Activated B cell treated with CpG ODN at 0.5 μM for 24 hours (primary cell): ENCODE results near the gene COL1A2. TPM values are rescaled to one million over a fixed set of nuclear protein-coding genes. Genes with fewer than 3 reads are reported as not detected.

Experiments used
- ATAC-seq: fragments of 200-7000 bp; cut with Tn5 transposase; one replicate; pipeline ENCODE4 v1.10.0; 2021; ENCODE audit warnings: low read depth, mild to moderate bottlenecking, moderate library complexity
- CTCF ChIA-PET: fragments of 350-600 bp; sonication (Branson Sonifier 250); formaldehyde crosslinking; loops from one replicate; lab custom pipeline; 2021; ENCODE audit warnings: antibody characterized with exemption; lab: Charles Lee
- POLR2A ChIA-PET: fragments of 350-600 bp; sonication (Branson Sonifier 250); formaldehyde crosslinking; loops from one replicate; lab custom pipeline; 2021; ENCODE audit warnings: antibody characterized with exemption; lab: Charles Lee
- DNase-seq: peaks from one replicate; pipeline ENCODE4 v3.0.0; 2022
- H3K27ac Mint-ChIP-seq: one replicate; pipeline ENCODE4 v1.8.0; 2020; ENCODE audit warnings: mixed read lengths
- H3K27me3 Mint-ChIP-seq: one replicate; pipeline ENCODE4 v1.8.0; 2021; ENCODE audit warnings: mixed read lengths
- H3K36me3 Mint-ChIP-seq: one replicate; pipeline ENCODE4 v1.8.0; 2021; ENCODE audit warnings: low read depth, mixed read lengths
- H3K4me1 Mint-ChIP-seq: one replicate; pipeline ENCODE4 v1.8.0; 2021; ENCODE audit warnings: mixed read lengths
- H3K4me3 Mint-ChIP-seq: one replicate; pipeline ENCODE4 v1.8.0; 2020; ENCODE audit warnings: mild to moderate bottlenecking, mixed read lengths
- H3K9me3 Mint-ChIP-seq: one replicate; pipeline ENCODE4 v1.8.0; 2020; ENCODE audit warnings: mixed read lengths
- CTCF ChIP-seq: fragments of 200-600 bp; IDR thresholded peaks from one replicate; pipeline ENCODE4 v1.8.0; 2022; ENCODE audit warnings: antibody characterized with exemption, mild to moderate bottlenecking
- intact Hi-C: fragments of 100-400 bp; cut with micrococcal nuclease; formaldehyde crosslinking; loops from one replicate; pipeline ENCODE4 v1.15.1; 2024
- total RNA-seq: library from RNA; stranded (reverse); gene quantifications from 2 replicates; pipeline ENCODE4 v1.2.3, GENCODE V29; 2022

The COL1A2 gene
- total RNA-seq, 1 donor from 2014 or later, result not detected

- no peak for TF ChIP-seq CTCF
- H3K9me3 Mint-ChIP-seq, result no peaks in the 10 kb centered on the region
- no peak for DNase-seq
- ChIA-PET CTCF (interaction anchor here (1.9 to 2.2 kb wide), 2 partner anchors 9 to 1031 kb away, joined by 4 to 12 read pairs; no protein-coding TSS in a partner anchor), POLR2A (no interaction called here)
- H3K4me3 Mint-ChIP-seq, result no peak overlapping the region
- no peak for ATAC-seq
- H3K27ac Mint-ChIP-seq, result no peak overlapping the region
- H3K27me3 Mint-ChIP-seq, result peaks cover 2% of the 10 kb centered on the region
- no peaks in the 10 kb centered on the region for H3K36me3 Mint-ChIP-seq
- no peaks in the 10 kb centered on the region for H3K4me1 Mint-ChIP-seq
- intact Hi-C loops, result loop anchor here (5.0 to 10.0 kb wide), 2 partner anchors 459 to 602 kb away; partner anchors contain the start of gene PPP1R9A
These were observed 51.0 kb downstream of the COL1A2 start for GRCh38 chr7:94445696-94446194.

- intact Hi-C loops, result loop anchor here (5.0 to 10.0 kb wide), 2 partner anchors 458 to 601 kb away; partner anchors contain the start of gene PPP1R9A
- Mint-ChIP-seq H3K4me3 (no peak overlapping the region), H3K4me1 (no peaks in the 10 kb centered on the region), H3K27ac (no peak overlapping the region), H3K9me3 (no peaks in the 10 kb centered on the region), H3K27me3 (peaks cover 2% of the 10 kb centered on the region), H3K36me3 (no peaks in the 10 kb centered on the region)
- no peak for ATAC-seq
- TF ChIP-seq CTCF, result no peak
- CTCF ChIA-PET, result interaction anchor here (1.9 to 2.2 kb wide), 2 partner anchors 10 to 1030 kb away, joined by 4 to 12 read pairs; no protein-coding TSS in a partner anchor
- DNase-seq, result no peak
- POLR2A ChIA-PET, result no interaction called here
These were observed 51.6 kb downstream of the COL1A2 start for GRCh38 chr7:94446308-94446707.

DNA sequence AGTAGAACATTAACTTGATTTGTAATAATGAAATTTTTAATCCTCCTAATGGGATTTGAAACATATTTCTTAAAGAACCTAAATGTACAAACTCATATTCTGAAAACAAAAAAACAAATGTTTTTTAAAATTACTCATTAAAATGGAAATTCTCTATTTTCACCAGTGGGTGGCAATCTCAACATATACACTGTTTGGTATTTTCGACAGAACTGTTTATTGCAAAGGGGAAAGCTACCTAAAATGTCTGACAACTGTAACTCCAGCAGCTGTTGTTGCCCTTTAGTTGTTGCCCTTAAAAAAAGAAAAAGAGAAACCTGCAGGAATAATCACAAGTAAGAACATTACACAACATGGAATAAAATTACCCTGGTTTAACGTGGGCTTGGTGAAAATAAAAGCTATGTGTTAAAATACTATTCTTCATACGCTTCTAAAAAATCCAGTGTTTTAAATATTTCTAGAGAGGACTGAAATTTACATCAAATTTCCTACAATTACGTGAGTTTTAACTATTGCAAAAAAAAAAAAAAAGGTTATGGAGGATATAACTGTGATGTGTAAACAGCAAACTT, 54.5 kb downstream of the COL1A2 start:
- Mint-ChIP-seq H3K9me3 (no peaks in the 10 kb centered on the region), H3K27me3 (peaks cover 10% of the 10 kb centered on the region), H3K36me3 (no peaks in the 10 kb centered on the region), H3K27ac (no peak overlapping the region), H3K4me1 (no peaks in the 10 kb centered on the region), H3K4me3 (no peak overlapping the region)
- CTCF ChIA-PET, result interaction anchor here (0.6 to 4.3 kb wide), 25 partner anchors 9 to 1241 kb away, joined by 3 to 110 read pairs (median 4); partner anchors contain the start of genes PON3 and SGCE
- DNase-seq (no peak), ATAC-seq (no peak)
- POLR2A ChIA-PET, result interaction anchor here (1.2 kb wide), 1 partner anchor 1028 kb away, joined by 3 read pairs; no protein-coding TSS in a partner anchor
- no peak for TF ChIP-seq CTCF
- intact Hi-C loops, result loop anchor here (1.0 to 10.0 kb wide), 7 partner anchors 208 to 1241 kb away; partner anchors contain the start of gene PPP1R9A

GRCh38 chr7:94450044-94450697, 55.5 kb downstream of the COL1A2 start:
- no peaks in the 10 kb centered on the region for H3K9me3 Mint-ChIP-seq
- no peaks in the 10 kb centered on the region for H3K36me3 Mint-ChIP-seq
- DNase-seq (no peak), ATAC-seq (no peak)
- no peaks in the 10 kb centered on the region for H3K4me1 Mint-ChIP-seq
- TF ChIP-seq CTCF, result no peak
- CTCF ChIA-PET, result interaction anchor here (0.7 to 4.3 kb wide), 18 partner anchors 9 to 1240 kb away, joined by 3 to 110 read pairs (median 5); partner anchors contain the start of genes PON3 and SGCE
- no peak overlapping the region for H3K4me3 Mint-ChIP-seq
- POLR2A ChIA-PET, result interaction anchor here (1.2 kb wide), 1 partner anchor 1027 kb away, joined by 3 read pairs; no protein-coding TSS in a partner anchor
- intact Hi-C loops, result no loop called here
- H3K27me3 Mint-ChIP-seq, result peaks cover 10% of the 10 kb centered on the region
- no peak overlapping the region for H3K27ac Mint-ChIP-seq

GRCh38 chr7:94451187-94451586, 56.5 kb downstream of the COL1A2 start:
- no peak for TF ChIP-seq CTCF
- ATAC-seq, result no peak
- CTCF ChIA-PET, result interaction anchor here (0.9 to 4.3 kb wide), 4 partner anchors 205 to 1061 kb away, joined by 3 to 110 read pairs (median 3); partner anchors contain the start of gene SGCE
- no peak overlapping the region for H3K4me3 Mint-ChIP-seq
- no peak overlapping the region for H3K27ac Mint-ChIP-seq
- H3K4me1 Mint-ChIP-seq, result no peaks in the 10 kb centered on the region
- H3K9me3 Mint-ChIP-seq, result no peaks in the 10 kb centered on the region
- H3K27me3 Mint-ChIP-seq, result peaks cover 10% of the 10 kb centered on the region
- no peak for DNase-seq
- no peaks in the 10 kb centered on the region for H3K36me3 Mint-ChIP-seq
- POLR2A ChIA-PET, result no interaction called here
- intact Hi-C loops, result no loop called here
